GM19035 (cell line): ENCODE data around the gene TNC.

Experiments used
- ATAC-seq: cut with Tn5 transposase; IDR thresholded peaks from one replicate; pipeline ENCODE4 v1.9.1; 2021; ENCODE audit not compliant: unreplicated experiment

TNC gene

DNA sequence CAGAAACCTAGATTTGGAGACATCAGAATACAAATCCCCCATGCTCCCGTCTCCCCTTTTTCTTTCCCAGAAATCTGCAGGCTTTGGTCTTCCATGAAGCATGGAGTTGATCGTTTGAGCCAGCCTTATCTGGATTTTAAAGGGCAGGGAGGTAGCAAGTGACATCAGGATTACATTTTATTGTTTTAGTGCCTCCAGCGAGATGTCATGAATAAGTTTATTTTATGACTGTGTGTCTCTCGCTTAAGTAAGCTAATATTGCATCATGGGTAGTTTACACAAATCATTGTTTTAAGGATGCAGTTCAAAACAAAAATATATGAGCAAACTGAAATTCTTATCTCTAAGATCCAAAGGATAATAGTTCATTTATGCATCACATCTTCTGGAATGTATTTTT is 136.9 kb downstream of the TNC start:
- no peak for ATAC-seq

DNA sequence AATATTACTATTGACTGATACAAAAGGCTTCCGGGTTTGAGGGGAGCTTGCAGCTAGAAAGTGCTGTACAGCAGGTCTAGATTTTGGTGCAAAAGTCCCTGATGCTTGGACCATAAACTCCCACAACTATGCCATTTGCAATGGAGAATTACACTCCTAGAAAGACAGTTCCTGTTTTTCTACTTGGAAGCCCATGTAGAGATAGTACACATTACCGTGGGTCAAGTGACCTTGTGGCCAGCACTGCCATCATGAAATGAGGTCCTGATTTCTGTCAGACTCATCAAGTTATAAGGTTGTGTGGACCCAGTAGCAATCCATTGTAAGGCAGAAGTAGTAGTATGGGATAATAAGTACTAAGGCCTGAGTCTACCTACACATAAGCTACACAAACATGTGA is 144.7 kb downstream of the TNC start:
- ATAC-seq: no peak

DNA sequence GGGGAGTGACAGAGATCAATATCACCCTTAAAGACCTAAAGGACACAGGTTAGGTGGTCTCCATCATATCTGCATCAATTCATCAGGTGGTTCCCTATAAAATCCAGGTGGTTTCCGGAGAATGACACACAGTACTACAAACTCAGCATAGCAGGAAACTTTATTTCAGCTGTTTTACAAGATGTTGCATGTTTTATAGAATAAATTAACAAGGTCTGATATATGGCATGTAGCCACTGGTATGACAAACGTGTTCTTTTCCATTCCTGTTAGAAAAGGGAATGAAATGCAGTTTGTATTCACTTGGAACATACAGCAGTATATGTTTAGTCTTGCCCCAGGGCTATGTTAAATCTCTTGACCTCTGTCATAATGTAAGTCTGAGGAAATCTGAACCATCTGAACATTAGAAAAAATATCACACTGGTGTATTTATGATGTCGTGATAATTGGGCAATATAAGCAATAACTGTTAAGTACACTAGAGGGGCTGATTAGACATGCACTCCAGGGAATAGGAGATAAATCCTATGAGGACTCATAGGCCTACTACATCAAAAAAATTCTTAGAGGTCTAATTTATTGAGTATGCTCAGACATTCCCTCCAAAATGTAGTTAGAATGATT is 145.3 kb downstream of the TNC start:
- no peak for ATAC-seq
